GDM1 (cell line): ENCODE measurements around the gene MYOG.

Experiments used
- DNase-seq: peaks from one replicate; lab custom pipeline; 2025; lab: John Stamatoyannopoulos, UW

The MYOG gene

DNA sequence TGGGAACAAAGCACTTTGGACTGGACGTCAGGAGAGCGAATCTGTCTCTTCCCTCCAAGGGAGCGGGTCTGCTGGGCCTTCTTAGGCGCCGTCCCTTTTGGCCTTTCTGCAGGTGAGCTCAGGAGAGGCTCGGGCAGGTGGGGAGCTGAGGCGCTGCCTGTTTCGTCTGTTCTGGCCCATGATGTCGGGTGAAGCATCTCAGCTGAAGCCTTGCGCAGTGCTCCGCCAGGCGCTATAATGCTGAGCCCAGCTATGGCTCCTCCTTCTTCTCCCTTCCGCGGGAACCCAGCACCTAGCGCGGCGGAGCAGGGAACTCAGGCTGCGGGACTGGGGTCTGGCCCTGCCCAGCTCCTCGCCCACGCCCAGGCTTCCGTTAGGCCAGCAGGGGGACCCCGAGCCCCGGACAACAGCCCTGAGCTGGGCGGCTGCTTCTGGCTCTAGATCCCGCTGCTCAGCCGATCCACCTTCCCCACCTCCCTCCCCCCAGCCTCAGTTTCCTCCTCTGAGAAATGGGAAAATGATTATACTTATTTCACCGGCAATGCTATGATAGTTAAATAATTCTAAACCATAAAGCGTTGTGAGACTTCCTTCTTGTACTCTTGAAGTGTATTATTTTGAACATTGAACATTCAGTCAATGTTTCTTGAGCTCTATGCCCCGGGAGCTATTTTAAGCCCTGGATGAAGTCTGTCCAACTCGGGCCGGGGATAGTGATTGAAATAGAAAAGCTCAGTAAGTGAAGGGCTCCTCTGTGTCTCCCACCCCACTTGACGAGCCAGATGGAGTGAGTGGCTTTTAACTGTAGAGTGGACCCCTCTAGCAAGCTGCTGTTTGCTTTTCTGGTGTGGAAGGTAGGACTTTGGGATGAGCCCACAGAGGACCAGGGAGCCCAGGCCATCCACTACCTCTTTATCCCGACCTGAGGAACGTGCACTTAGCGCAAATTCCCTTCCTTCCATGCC is 32.1 kb upstream of the MYOG start:
- DNase-seq: no peak

- no peak for DNase-seq
Observed at GRCh38 chr1:203116091-203116820, 30.4 kb upstream of the MYOG start.

DNA sequence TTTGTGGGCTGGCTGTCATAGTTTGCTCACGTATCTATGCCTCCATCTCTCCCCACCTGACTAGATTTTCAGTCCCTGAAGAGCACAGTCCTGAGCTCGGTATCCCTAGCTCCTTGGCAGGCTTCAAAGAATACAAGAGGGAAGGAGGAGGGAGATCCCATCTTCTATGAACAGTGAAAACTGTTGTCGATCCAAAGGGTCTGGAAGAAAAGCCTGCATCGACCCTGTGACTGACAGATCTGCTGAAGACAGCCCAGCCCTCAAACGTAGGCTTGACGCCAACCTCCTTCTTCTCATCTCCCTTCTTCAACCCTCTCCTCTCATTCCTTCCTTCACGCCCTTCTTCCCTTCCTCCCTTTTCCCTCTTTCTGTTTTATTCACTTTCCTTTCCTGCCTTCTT is 28.4 kb upstream of the MYOG start:
- no peak for DNase-seq

- no peak for DNase-seq
Observed at GRCh38 chr1:203113308-203113707, 27.5 kb upstream of the MYOG start.

DNA sequence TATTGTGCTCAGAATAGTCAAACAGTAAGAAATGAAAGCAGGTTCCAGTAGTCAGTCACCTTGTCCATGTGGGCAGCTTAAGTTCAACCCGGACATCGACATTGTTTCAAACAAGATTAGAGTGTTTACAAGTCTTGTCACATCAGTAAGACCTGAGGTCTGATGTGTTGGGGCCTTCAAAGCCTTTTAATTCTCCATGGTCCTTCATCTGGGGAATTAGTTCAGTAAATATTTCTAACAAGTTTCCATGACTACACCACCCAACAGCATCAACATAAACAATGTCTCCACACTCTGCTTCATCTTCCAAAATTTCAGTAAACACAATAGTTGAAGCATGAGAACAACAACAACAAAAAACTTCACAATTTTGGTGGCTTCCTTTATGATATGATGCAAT is 26.7 kb upstream of the MYOG start:
- DNase-seq: no peak

GRCh38 chr1:203104789-203105390 is 19.1 kb upstream of the MYOG start:
- DNase-seq: no peak

GRCh38 chr1:203103829-203104495 is 18.1 kb upstream of the MYOG start:
- DNase-seq: no peak

DNA sequence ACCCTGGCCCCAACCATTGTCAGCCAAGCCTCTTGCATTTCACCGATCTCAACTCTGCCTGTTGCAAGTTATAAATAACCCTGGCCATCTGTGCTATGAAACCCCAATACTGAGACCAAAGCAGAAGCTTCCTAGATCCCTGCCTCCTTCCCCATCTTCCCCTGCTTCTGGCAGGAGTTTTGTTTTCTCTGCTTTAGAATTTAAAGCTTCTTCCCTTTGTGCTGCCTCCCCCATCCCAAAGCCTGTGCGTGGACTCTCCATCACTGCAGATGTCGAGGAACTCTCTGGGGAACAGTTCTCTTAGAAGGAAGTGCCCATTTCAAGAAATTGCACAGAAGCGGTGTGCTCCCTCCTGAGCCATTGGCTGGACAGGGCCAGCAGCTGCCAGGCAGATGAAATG is 17.4 kb upstream of the MYOG start:
- DNase-seq: no peak

- DNase-seq: no peak
Observed at GRCh38 chr1:203101813-203102634, 16.2 kb upstream of the MYOG start.

GRCh38 chr1:203100516-203100869 is 14.7 kb upstream of the MYOG start:
- no peak for DNase-seq

- DNase-seq: no peak
Observed at GRCh38 chr1:203099805-203100515, 14.1 kb upstream of the MYOG start.

DNA sequence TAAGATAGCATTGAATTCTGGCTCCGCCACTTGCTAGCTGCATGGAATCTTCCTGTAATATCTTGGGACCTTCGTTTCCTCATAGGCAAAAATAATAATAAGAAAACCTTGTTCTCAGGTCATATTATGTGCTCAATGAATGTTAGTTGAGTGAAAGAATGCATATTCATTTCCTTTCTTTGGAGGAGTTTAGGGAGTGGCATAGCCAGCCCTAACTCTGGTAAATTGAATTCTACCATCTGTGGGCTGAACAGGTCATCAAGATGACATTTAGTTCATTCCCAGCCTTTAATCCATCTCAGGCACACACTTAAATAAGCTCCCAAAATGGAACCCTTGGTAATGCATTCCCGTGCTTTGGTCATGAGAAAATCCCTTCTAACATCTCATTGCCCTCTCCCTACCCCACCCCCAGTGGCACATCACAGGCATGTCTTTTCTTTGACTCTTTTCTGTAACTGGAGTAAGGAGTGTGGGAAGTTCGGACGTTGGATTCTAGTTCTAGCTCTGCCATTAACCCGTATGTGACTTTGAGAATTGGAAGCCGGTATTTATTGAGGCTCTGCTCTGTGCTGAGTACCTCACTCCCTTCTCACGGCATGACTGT is 13.2 kb upstream of the MYOG start:
- no peak for DNase-seq

DNA sequence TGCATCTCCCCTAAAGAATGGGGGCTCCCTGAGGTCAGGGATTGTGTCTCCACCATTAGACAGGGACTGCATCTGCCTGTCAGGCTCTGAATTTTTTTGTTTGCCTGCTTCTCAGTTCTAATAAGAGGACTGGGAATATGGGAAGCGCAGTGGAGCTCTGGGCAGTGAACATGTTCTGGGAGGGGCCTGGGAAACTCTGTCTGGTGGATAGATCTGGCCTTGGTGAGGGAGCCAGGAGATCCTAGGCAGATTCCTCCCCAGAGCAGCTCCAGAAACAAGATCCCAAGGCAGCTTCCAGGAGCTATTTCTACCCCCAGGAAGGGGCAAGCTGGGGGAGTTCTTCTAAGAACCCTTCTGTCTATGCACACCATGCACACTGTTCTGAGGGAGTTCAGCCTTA is 12.6 kb upstream of the MYOG start:
- DNase-seq: no peak

- DNase-seq: no peak
Observed at GRCh38 chr1:203097001-203097400, 11.2 kb upstream of the MYOG start.

DNA sequence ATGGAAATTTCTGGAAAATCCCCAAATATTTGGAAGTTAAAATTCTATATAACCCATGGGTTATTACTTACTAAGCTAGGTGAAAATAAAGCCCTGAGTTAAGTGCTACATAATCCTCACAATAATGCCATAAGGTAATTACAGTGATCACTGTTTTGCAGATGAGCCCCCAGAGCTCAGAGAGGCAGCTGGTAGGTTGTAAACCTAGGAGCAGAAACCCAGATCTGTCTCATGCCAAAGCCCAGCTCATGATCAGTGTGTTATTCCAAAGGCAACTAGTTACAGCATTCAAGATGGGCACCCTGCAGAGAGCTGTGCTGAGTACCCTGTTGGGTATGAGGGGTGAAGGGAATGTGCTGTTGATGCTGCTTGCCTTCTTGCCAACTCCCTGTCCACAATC is 10.8 kb upstream of the MYOG start:
- no peak for DNase-seq

- DNase-seq: no peak
Observed at GRCh38 chr1:203095061-203095690, 9.4 kb upstream of the MYOG start.

DNA sequence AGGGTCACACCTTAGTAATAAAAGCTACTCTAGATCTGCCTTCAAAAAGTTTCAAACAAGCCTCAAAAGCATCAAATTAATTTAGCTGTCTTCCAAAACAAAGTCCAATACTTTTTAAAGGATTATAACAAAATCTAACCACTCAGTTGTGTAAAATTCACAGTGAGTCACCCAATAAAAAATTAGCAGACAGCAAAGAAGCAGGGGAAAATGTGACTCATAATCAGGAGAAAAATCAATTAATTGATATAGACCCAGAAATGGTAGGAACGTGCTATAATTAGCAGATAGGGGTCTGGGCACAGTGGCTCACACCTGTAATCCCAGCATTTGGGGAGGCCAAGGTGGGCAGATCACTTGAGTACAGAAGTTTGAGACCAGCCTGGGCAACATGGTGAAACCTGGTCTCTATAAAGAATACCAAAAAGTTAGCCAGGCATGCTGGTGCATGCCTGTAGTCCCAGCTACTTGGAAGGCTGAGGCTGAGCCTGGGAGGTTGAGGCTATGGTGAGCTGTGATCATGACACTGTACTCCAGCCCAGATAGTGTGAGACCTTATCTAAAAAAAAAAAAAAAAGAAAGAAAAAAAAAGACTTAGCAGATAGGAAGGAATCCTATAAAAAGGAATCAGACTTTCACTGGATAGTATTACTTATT is 8.1 kb upstream of the MYOG start:
- DNase-seq: no peak

DNA sequence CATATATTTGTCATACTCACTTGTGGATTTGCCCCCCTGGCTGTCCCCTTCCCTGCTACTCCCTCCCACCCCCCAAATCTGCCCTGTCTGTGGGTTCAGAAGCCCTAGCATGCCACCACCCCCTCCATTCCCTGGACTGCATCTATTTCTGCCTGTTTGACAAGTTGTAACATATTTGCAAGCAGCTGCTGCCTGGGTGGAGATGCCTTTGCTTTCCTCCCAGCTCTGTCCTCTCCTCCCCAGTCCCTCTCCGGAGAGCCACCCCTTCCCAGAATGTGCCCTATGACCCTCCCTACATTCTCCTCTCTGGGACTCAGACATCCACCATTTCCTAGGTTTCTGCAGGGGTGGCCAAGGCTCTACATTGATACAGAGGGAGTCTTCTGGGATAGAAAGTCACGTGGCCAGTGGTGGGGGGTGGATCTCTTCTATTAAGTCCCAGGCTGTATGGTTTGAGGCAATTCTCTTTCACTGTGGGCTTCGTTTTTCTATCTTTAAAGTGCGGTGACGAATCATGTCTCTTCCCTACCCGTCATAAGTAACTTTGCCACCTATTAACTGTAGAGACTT is 6.0 kb upstream of the MYOG start:
- DNase-seq: no peak

DNA sequence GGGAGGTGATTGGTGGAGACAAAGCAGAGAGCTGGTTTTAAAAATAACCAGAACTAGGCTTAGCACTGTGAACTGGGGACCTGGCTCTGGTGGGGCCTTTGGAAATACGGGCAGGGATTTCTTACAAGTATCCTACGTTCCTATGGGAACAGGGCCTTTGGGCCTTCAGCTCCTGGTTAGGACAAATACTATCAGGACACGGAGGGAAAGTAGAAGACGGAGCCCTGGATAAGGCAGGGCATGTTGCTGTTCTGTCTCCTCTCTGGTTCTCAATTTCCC is 5.3 kb upstream of the MYOG start:
- DNase-seq: no peak
